Gastroesophageal sphincter (tissue), 4 donors: Measurements from ENCODE around the gene ROR2. TPM values are rescaled to one million over a fixed set of nuclear protein-coding genes. Genes with fewer than 3 reads are reported as not detected.
A peak's percentile ranks its signal among the peaks of the same experiment; 100 is the strongest.

Experiments
- ATAC-seq: fragments of 150-250 bp; one replicate; pipeline ENCODE4 v1.9.1; 2016; ENCODE audit warnings: mild to moderate bottlenecking, moderate library complexity
- H3K27ac ChIP-seq, 4 donors: fragments of 200-600 bp; sonication (generic) in 3 of 4; 1 replicate in 3 of 4; 2 replicates in 1 of 4; pipeline ENCODE4 v1.5.1; 2016 to 2019
- H3K27me3 ChIP-seq: fragments of 200-600 bp; sonication (generic); one replicate; pipeline ENCODE4 v1.5.1; 2019
- H3K36me3 ChIP-seq, 2 donors: fragments of 200-600 bp; sonication (generic); one replicate each; pipeline ENCODE4 v1.5.1; 2019; ENCODE audit warnings: control low read depth in 1 of 2
- H3K4me1 ChIP-seq, 3 donors: fragments of 200-600 bp; sonication (generic); 1 replicate in 2 of 3; 2 replicates in 1 of 3; pipeline ENCODE4 v1.5.1; 2016 to 2019; ENCODE audit warnings: control low read depth in 2 of 3
- H3K4me3 ChIP-seq, 2 donors: fragments of 200-600 bp; sonication (generic); one replicate each; pipeline ENCODE4 v1.5.1; 2019; ENCODE audit warnings: mild to moderate bottlenecking in 1 of 2, moderate library complexity in 1 of 2
- H3K9me3 ChIP-seq, 3 donors: fragments of 200-600 bp; sonication (generic); one replicate each; pipeline ENCODE4 v1.5.1; 2017 to 2019; ENCODE audit warnings: control low read depth in 2 of 3
- EP300 ChIP-seq: sonication (generic); formaldehyde crosslinking; IDR thresholded peaks from one replicate; pipeline ENCODE4 v1.6.1; 2017; ENCODE audit warnings: antibody characterized with exemption, mild to moderate bottlenecking
- POLR2A ChIP-seq, 2 donors: fragments of 450-650 bp; IDR thresholded peaks; one replicate each; pipeline ENCODE4 v1.6.1; 2017; ENCODE audit warnings: antibody characterized with exemption in 2 of 2, mild to moderate bottlenecking in 2 of 2, moderate library complexity in 1 of 2
- POLR2AphosphoS5 ChIP-seq: sonication (generic); formaldehyde crosslinking; IDR thresholded peaks from one replicate; pipeline ENCODE4 v1.6.1; 2017; ENCODE audit warnings: antibody characterized with exemption
- WGBS, 2 donors: methylation state at CpG; one replicate each; pipeline ENCODE4 v1.1.5; 2018; ENCODE audit warnings: low coverage in 1 of 2; 5-methylcytosine and 5-hydroxymethylcytosine counted together
- total RNA-seq, 4 donors: library from RNA; depleted of rRNA; stranded (reverse); fragments of >200 nt; gene quantifications; one replicate each; pipeline ENCODE4 v1.1.0, GENCODE V29; 2016
- TF ChIP-seq, protein P1 (sequence below), 4 experiments: fragments of 200-600 bp in 2 of 4; fragments of 450-650 bp in 2 of 4; sonication (generic) in 1 of 4; IDR thresholded peaks; one replicate each; pipeline ENCODE4 v1.5.1; 2017 to 2019; ENCODE audit warnings: antibody characterized with exemption in 4 of 4, mild to moderate bottlenecking in 2 of 4, moderate library complexity in 2 of 4

Gene ROR2
- total RNA-seq, 4 donors from 2014 or later = 40.8 to 69.1 (median 63.2) TPM

DNA sequence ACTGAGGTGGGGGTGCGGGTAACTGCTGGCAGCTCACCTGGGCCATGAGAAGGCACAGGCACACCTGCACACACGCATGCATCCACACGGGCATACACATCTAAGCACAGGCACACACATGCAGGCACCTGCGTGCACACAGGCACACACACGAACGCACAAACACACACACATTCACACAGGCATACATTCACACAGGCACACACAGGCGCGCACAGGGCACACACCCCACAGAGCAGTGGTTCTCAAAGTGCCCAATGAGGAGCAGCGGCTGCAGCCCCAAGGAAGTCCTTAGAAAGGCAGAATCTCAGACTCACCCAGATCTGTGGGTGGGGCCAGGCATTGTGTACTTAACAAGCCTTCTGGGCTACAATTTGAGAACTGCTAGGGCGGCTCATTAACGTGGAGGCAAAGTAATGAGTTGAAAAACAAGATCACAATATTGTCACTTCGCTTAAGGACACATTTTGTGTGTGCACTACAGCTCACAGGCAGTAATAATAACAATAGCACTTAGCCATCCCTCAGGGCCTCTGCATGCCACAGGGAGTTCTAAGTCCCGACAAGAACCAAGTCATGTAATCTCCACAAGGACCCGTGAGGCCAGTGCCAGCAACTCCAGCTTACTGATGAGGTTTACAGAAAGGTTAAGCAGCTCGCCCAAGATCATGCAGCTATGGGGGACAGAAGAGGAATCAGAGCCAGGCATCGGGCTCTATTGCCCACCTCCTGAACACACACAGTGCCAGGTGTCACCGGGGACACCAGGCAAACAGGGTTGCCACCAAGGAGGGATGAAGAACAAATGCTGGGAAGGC lies 91.6 kb downstream of the ROR2 start:
- ATAC-seq = no peak
- H3K4me1 ChIP-seq = peaks cover 0 to 51% (median 14%) of the 10 kb centered on the region in 3 donors
- peak overlapping the region in 3 of 4 donors; percentile 57 to 78 (median 71) for H3K27ac ChIP-seq
- TF ChIP-seq POLR2A (IDR thresholded peaks at IDR 0.05) (no peak), EP300 (no peak), POLR2AphosphoS5 (no peak)
- TF ChIP-seq, protein P1, sequence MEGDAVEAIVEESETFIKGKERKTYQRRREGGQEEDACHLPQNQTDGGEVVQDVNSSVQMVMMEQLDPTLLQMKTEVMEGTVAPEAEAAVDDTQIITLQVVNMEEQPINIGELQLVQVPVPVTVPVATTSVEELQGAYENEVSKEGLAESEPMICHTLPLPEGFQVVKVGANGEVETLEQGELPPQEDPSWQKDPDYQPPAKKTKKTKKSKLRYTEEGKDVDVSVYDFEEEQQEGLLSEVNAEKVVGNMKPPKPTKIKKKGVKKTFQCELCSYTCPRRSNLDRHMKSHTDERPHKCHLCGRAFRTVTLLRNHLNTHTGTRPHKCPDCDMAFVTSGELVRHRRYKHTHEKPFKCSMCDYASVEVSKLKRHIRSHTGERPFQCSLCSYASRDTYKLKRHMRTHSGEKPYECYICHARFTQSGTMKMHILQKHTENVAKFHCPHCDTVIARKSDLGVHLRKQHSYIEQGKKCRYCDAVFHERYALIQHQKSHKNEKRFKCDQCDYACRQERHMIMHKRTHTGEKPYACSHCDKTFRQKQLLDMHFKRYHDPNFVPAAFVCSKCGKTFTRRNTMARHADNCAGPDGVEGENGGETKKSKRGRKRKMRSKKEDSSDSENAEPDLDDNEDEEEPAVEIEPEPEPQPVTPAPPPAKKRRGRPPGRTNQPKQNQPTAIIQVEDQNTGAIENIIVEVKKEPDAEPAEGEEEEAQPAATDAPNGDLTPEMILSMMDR (IDR thresholded peaks at IDR 0.05) = no peak
- no peaks in the 10 kb centered on the region for H3K36me3 ChIP-seq
- H3K9me3 ChIP-seq = no peaks in the 10 kb centered on the region
- no peak overlapping the region for H3K4me3 ChIP-seq
- 74 to 78% methylated on average over 7 to 12 of the region's 17 CpGs for WGBS, 2 donors
- H3K27me3 ChIP-seq = no peaks in the 10 kb centered on the region

DNA sequence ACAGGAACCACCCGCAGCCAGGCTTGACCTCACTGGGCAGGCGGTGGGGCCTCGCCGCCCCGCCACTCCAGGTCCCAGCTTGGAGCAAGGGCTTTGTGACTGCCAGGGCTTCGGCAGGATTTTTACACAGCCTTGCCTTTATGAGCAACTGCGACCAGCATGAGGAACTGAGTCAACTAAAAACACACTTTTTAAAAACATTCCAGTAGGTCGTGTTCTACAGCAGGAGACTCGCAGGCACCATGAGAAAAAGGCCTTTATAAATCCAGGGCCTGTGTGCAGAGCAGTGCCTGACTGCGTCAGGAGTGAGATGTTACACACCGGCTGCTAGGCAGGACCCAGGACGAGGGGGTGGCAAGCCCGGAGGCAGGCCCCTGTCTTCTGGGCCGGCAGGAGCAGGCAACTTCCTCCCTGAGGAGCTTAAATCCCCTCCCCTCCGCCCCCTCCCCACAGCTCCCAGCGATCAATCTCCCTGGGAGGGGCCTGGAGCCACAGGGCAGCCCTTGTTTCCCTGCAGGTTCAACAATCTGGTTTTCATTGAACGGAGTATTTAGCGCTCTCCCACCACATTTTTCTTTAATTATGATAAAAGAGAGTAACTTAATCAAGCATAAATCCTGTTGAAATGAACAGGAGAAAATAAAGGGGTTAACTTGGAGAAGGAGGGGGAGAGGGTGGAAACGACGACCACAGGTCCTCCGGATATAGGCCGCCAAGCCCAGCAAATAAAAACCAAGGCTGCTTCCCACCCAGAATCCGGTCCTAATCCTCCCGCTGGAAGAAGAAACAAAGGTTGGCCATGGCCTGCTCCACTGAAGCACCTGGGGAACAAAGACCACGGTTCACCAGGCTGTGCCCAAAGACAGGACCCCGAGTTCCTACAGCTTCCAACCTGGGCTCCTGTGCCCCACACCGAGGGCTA lies 92.5 kb downstream of the ROR2 start:
- Histone ChIP-seq H3K4me1 (peaks cover 0 to 50% (median 14%) of the 10 kb centered on the region in 3 donors), H3K27me3 (no peaks in the 10 kb centered on the region), H3K27ac (peak overlapping the region in 3 of 4 donors; percentile 57 to 78 (median 71)), H3K9me3 (no peaks in the 10 kb centered on the region), H3K4me3 (no peak overlapping the region), H3K36me3 (no peaks in the 10 kb centered on the region)
- TF ChIP-seq POLR2A (IDR thresholded peaks at IDR 0.05) = no peak
- TF ChIP-seq POLR2AphosphoS5 = no peak
- TF ChIP-seq, protein P1 (IDR thresholded peaks at IDR 0.05) = no peak
- TF ChIP-seq EP300 = no peak
- 43 to 54% methylated on average over 3 to 8 of the region's 27 CpGs for WGBS, 2 donors
- ATAC-seq = peak; percentile 47

DNA sequence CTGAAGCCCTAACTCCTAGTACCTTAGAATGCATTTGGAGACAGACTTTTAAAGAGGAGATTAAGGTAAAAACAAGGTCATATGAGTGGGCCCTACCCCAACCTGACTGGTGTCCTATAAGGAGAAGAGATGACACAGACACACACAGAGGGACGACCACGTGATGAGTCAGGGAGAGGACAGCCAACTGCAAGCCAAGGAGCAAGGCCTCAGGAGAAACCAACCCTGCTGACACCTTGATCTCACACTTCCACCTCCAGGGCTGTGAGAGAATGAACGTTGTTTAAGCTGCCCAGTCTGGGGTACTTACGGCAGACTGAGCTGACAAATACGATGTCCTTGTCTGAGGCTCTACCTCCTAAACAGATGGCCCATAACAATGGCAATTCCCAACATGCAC lies 93.6 kb downstream of the ROR2 start:
- Histone ChIP-seq H3K4me3 (no peak overlapping the region), H3K27me3 (no peaks in the 10 kb centered on the region), H3K36me3 (no peaks in the 10 kb centered on the region), H3K9me3 (no peaks in the 10 kb centered on the region), H3K27ac (peak overlapping the region in 1 of 4 donors; percentile 78), H3K4me1 (peaks cover 0 to 50% (median 14%) of the 10 kb centered on the region in 3 donors)
- no peak for ATAC-seq
- TF ChIP-seq EP300 (no peak), POLR2AphosphoS5 (no peak), POLR2A (IDR thresholded peaks at IDR 0.05) (no peak)
- TF ChIP-seq, protein P1 (IDR thresholded peaks at IDR 0.05) = no peak
- WGBS, 2 donors = 52 to 71% methylated on average over 5 of the region's 5 CpGs

DNA sequence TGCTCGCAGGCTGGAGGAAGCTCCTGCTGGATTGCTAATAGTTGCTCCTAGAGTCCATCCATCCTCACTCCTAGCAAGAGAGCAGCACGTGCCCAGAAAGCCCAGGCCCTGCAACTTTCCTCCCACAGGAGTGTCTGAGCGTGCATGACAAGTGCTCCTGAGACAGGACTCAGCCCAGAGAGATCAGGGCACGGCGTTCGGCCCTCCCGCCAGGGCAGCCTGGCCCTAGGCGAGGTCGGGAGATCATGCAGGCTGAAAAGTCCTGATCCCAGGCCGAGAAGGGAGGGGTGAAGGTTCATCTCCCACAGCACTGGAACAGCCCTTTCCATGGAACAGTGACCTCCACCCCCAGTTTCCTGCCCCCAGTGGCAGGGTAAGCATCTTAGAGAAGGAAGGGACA lies 94.8 kb downstream of the ROR2 start:
- Histone ChIP-seq H3K4me1 (peaks cover 0 to 42% (median 14%) of the 10 kb centered on the region in 3 donors), H3K4me3 (no peak overlapping the region), H3K27me3 (no peaks in the 10 kb centered on the region), H3K36me3 (no peaks in the 10 kb centered on the region), H3K9me3 (no peaks in the 10 kb centered on the region), H3K27ac (no peak overlapping the region)
- ATAC-seq = no peak
- 60% methylated on average over 2 of the region's 10 CpGs; no CpG with 5 or more reads in 1 of the 2 donors for WGBS, 2 donors
- TF ChIP-seq POLR2A (IDR thresholded peaks at IDR 0.05) = no peak
- TF ChIP-seq, protein P1 (IDR thresholded peaks at IDR 0.05) = no peak
- no peak for TF ChIP-seq EP300
- no peak for TF ChIP-seq POLR2AphosphoS5
